Stimulated activated CD8-positive, alpha-beta memory T cell treated with anti-CD3 and anti-CD28 coated beads, Interleukin-12 subunit alpha, Interleukin-12 subunit beta, amount 100 ng/mL, for 24 hours (primary cell): ENCODE measurements around the gene TP53TG3C.
"Not testable (repeated sequence)": the region's sequence is repeated elsewhere in the genome, so short reads cannot be mapped to it uniquely, and the experiment has no call there.

ENCODE experiments used
- DNase-seq: peaks from one replicate; pipeline ENCODE4 v3.0.0-alpha.2; 2020; ENCODE audit errors: extremely low read depth

TP53TG3C gene, protein sequence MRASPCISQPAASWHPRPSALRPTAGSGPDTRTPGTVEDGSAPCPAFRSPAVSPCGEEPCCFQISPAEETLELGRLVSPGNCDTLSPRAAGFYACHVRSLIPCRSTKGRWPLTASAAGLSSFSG

DNA sequence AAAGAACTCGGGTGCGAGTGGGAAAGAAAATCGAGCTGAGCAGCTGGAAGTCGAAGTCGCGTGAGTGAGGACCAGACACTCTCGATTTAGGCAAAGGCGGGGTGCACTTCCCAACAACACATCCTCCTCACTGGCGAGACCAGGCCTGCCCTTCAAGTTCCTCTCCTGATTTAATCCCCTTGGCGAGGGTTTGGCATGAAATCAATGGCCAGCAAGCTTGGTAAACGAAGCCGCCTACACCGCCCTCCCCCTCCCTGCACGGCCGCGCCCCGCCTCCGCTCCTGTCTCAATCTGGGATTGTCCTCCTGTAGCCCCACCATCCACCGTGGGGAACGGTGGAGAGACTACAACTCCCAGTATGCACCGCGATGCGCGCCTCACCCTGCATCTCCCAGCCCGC lies at the start of gene TP53TG3C:
Gene TP53TG3C, plus strand, starts transcription at position 301 of the 400 bp plus-strand sequence. Its CDS starts 68 bp downstream, at position 369.
- not testable (repeated sequence) for DNase-seq
